Colonic mucosa (tissue), 4 donors: ENCODE results near the gene CDK5R2. TPM values are rescaled to one million over a fixed set of nuclear protein-coding genes. Genes with fewer than 3 reads are reported as not detected.
A peak's percentile ranks its signal among the peaks of the same experiment; 100 is the strongest.

Source experiments
- DNase-seq: peaks from one replicate; pipeline ENCODE4 v3.0.0-alpha.2; 2020
- H3K27ac ChIP-seq: fragments of 200-600 bp; one replicate; pipeline ENCODE4 v1.8.0; 2021
- H3K27me3 ChIP-seq: fragments of 200-600 bp; one replicate; pipeline ENCODE4 v1.8.0; 2021
- H3K36me3 ChIP-seq: fragments of 200-600 bp; one replicate; pipeline ENCODE4 v1.8.0; 2021
- H3K4me1 ChIP-seq: fragments of 200-600 bp; one replicate; pipeline ENCODE4 v1.8.0; 2021; ENCODE audit warnings: mild to moderate bottlenecking
- H3K4me3 ChIP-seq: fragments of 200-600 bp; one replicate; pipeline ENCODE4 v1.8.0; 2021
- H3K9ac ChIP-seq, 2 donors: one replicate each; pipeline ENCODE4 v1.7.0; 2013; ENCODE audit warnings: control low read depth in 2 of 2, low read depth in 2 of 2, low read length in 2 of 2
- H3K9me3 ChIP-seq: fragments of 200-600 bp; one replicate; pipeline ENCODE4 v1.8.0; 2021
- intact Hi-C: fragments of 100-400 bp; cut with DNase I; formaldehyde crosslinking; loops from one replicate; pipeline ENCODE4 v1.14.1; 2022
- total RNA-seq, 2 donors: library from RNA; stranded (reverse); fragmentation: NEBNext Ultra II Directional in 1 of 2; extraction: Animal tissue kit (Norgen Biotek cat#: 25700) in 1 of 2; gene quantifications; one replicate each; pipeline ENCODE4 v1.2.1, GENCODE V29; 2021
- TF ChIP-seq, protein P1 (sequence below): fragments of 200-600 bp; IDR thresholded peaks from one replicate; pipeline ENCODE4 v1.8.0; 2022; ENCODE audit warnings: antibody characterized with exemption, mild to moderate bottlenecking
- donor health status: healthy.
- donor health status: DM: no; HTN: no; CAD: no.
- donor health status: DM: no; HTN: no; CAD: no.

The CDK5R2 gene
- total RNA-seq, 2 donors from 2014 or later, result 0.30 to 0.56 TPM

DNA sequence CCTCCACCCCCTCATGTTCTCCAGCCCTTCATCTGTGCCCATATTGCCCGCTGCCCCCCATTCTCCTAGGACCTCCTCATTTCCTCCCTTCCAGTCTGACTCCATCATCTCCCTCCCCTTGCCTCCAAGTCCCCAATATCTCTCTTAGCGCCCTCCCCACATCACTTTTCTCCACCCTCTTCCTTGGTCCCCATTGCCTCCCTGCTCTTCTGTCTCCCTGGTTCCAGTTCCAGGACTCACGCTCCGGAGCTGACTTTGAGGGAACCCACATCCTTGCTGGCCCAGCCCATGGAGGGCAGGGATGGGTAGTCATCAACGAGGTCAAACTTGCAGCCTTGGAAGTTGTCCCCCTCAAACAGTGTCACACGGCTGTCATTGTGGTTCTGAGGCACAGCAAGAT, 31.1 kb downstream of the CDK5R2 start:
- no peak overlapping the region for H3K27ac ChIP-seq
- H3K9ac ChIP-seq, result no peak overlapping the region
- H3K4me3 ChIP-seq, result no peak overlapping the region
- DNase-seq, result no peak
- TF ChIP-seq, protein P1, sequence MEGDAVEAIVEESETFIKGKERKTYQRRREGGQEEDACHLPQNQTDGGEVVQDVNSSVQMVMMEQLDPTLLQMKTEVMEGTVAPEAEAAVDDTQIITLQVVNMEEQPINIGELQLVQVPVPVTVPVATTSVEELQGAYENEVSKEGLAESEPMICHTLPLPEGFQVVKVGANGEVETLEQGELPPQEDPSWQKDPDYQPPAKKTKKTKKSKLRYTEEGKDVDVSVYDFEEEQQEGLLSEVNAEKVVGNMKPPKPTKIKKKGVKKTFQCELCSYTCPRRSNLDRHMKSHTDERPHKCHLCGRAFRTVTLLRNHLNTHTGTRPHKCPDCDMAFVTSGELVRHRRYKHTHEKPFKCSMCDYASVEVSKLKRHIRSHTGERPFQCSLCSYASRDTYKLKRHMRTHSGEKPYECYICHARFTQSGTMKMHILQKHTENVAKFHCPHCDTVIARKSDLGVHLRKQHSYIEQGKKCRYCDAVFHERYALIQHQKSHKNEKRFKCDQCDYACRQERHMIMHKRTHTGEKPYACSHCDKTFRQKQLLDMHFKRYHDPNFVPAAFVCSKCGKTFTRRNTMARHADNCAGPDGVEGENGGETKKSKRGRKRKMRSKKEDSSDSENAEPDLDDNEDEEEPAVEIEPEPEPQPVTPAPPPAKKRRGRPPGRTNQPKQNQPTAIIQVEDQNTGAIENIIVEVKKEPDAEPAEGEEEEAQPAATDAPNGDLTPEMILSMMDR, result no peak
- intact Hi-C loops, result no loop called here
- H3K27me3 ChIP-seq, result peaks cover 91% of the 10 kb centered on the region
- peaks cover 12% of the 10 kb centered on the region for H3K4me1 ChIP-seq
- H3K9me3 ChIP-seq, result no peaks in the 10 kb centered on the region
- H3K36me3 ChIP-seq, result no peaks in the 10 kb centered on the region

DNA sequence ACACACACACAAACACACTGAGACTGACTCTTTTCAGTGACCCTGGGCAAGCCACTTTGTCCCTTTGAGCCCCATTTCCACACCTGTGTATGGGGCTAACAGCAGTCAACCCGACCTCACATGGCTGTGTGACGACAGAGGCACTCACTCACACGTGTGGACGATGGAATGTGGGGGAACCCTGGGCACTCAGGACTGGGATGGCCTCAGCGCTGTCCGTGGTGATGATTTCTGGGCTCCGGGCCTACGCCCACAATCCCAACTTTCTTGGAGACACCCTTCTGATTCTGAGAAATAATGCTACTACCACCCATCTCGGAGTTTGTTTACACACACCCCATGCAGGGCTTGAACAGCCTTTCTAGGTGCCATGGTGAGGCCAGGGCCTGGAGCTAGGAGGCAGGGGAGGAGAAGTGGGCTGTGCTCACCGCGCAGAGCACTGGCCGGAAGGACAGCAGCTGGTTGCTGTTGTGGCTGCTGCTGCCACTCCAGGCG, 32.3 kb downstream of the CDK5R2 start:
- TF ChIP-seq, protein P1, result no peak
- Histone ChIP-seq H3K27ac (no peak overlapping the region), H3K36me3 (no peaks in the 10 kb centered on the region), H3K4me3 (no peak overlapping the region), H3K9ac (no peak overlapping the region), H3K9me3 (no peaks in the 10 kb centered on the region), H3K27me3 (peaks cover 86% of the 10 kb centered on the region), H3K4me1 (peaks cover 15% of the 10 kb centered on the region)
- intact Hi-C loops, result no loop called here
- no peak for DNase-seq

DNA sequence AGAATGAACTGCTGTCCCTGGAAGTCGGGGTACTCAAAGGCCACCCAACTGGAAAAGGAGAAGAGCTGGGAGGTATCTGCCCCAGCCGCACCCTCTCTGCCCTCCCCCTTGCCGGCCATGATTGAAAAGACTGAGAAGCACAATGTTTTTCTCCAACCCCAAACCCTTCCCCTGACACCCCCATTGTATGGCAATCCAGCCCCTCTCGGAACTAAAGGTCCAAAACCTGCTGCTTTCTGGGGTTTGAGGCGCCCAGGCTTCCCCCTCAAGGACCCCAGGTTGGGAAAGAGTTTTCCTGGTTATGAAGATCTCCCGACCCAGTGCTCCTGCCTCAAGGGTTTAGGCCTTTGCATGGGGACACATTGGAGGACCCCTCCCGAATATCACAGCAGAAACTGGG, 32.7 kb downstream of the CDK5R2 start:
- H3K9ac ChIP-seq, result no peak overlapping the region
- TF ChIP-seq, protein P1, result no peak
- no peaks in the 10 kb centered on the region for H3K9me3 ChIP-seq
- DNase-seq, result no peak
- peaks cover 84% of the 10 kb centered on the region for H3K27me3 ChIP-seq
- H3K27ac ChIP-seq, result no peak overlapping the region
- intact Hi-C loops, result no loop called here
- no peak overlapping the region for H3K4me3 ChIP-seq
- H3K4me1 ChIP-seq, result peaks cover 15% of the 10 kb centered on the region
- H3K36me3 ChIP-seq, result no peaks in the 10 kb centered on the region

DNA sequence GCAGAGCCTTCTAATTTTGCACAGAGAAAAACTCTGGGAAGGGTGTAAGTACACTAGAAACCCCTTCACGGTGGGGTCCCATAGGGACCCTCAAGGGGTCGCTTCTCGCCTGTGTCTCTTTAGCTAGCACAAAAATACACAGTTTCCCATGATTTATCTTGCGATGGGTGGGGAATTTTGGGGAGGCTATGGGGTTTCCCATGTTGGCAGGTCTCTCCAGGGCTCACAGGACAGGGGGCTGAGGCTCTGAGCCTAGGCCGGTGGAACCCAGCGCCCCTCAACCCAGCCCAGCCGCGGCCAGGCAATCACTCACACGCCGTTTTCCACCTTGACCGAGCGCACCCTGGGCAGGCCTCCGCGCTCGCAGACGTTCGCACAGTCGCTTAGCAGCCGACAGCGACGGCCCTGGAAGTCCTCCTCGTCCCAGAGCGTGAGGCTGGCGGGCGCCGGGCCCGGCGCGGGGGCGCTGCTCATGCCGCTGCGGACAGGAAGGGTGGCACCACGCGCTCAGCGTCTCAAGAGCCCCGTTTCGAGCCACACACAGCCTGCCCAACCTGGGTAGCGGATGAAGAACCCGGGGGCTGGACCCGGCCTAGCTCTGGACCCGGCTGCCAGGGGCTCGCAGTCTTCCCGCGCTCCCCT, 33.4 kb downstream of the CDK5R2 start:
- Histone ChIP-seq H3K9ac (no peak overlapping the region), H3K4me3 (peak overlapping the region; percentile 16), H3K36me3 (no peaks in the 10 kb centered on the region), H3K4me1 (peaks cover 15% of the 10 kb centered on the region), H3K27me3 (peaks cover 81% of the 10 kb centered on the region), H3K9me3 (no peaks in the 10 kb centered on the region), H3K27ac (no peak overlapping the region)
- TF ChIP-seq, protein P1, result no peak
- intact Hi-C loops, result no loop called here
- DNase-seq, result no peak

DNA sequence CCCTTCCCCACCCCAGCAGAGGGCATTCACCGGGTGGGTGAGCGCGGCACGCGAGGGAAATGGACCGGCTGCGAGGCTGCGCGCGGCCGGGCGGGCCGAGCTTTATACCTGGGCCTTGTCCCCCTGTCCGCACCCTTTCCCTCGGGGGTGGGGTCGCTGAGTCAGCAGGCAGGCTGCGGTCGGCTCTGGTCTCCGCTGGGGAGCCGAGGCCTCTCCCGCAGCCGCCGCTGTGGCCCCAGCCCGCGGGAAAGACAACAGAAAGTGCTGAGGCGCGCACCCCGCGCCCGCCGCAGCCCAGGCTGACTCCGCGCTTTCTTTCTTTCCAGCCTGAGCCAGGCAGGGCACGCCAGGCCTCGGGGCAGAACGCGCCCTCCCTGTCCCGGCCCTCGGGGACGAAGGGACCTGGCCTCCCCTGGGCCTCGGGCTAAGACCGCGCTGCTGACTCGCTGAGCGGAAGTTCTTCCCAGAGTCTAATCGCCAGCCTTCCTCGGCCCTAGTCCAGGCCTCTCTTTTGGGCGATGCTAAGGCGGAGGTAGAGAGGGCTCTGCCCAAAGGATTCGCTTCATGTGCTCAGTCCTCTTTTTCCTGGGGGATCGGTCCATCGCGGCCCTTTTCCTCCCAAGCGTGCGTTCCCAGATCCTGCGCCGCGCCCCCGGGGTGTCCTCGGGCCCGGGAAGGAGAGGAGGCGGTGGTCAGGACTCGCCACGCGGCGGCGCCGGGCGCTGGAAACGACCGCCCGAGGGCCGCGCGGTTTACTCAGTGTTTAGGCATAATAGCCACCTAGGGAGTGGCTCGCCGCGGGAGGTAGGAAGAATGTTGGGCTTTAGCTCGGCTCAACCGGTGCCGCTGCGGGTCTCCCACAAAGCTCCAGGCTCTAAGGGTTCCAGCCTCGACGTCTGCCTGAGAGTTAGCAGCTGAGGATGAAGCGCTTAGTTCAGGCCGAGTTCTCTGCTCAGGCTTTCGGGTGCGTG, 34.2 kb downstream of the CDK5R2 start, which contains the start of gene CRYBA2:
Gene CRYBA2 (minus strand): TSS at position 78 of the 971 bp plus-strand sequence. CDS start 246 bp downstream, outside the sequence.
- Histone ChIP-seq H3K9ac (peak within 1 kb of the TSS in 1 of 2 donors; percentile 19), H3K36me3 (no peaks in the 10 kb centered on the region), H3K9me3 (no peaks in the 10 kb centered on the region), H3K4me1 (peaks cover 15% of the 10 kb centered on the region), H3K27me3 (peaks cover 72% of the 10 kb centered on the region), H3K4me3 (peak within 1 kb of the TSS; percentile 16), H3K27ac (no peak within 1 kb of the TSS)
- no peak for DNase-seq
- intact Hi-C loops, result no loop called here
- TF ChIP-seq, protein P1, result no peak
